SK-N-SH (cell line): Measurements from ENCODE around the gene ADGRA1. TPM values are rescaled to one million over a fixed set of nuclear protein-coding genes. Genes with fewer than 3 reads are reported as not detected.

Experiments used
- CTCF ChIA-PET: fragments of 300-600, 350-600 bp; formaldehyde crosslinking; extraction: SDS; loops from one replicate; lab custom pipeline; 2021; lab: Yijun Ruan, JAX
- POLR2A ChIA-PET: fragments of 350-600 bp; sonication (Branson Sonifier 250); formaldehyde crosslinking; extraction: SDS; loops from one replicate; lab custom pipeline; 2020; ENCODE audit warnings: antibody characterized with exemption, inconsistent platforms; lab: Yijun Ruan, JAX
- DNase-seq: peaks from one replicate; pipeline ENCODE4 v3.0.0; 2012
- H2AFZ ChIP-seq: fragments of 200-600 bp; sonication (generic); 2 replicates; pipeline ENCODE4 v1.8.1; 2016; ENCODE audit warnings: antibody characterized with exemption, mild to moderate bottlenecking, low read depth
- H3F3A ChIP-seq: fragments of 200-600 bp; sonication (generic); replicated peaks from 2 replicates; pipeline ENCODE3; 2016; ENCODE audit warnings: antibody characterized with exemption, mild to moderate bottlenecking; ENCODE audit not compliant: insufficient read depth
- H3K27ac ChIP-seq, 2 experiments: fragments of 200-500 bp in 1 of 2; fragments of 200-600 bp in 1 of 2; sonication (Bioruptor generic) in 1 of 2; sonication (generic), shearing (Covaris generic) in 1 of 2; 2 replicates each; pipeline versions ENCODE4 v1.5.1 to v1.6.1; 2014 to 2016; ENCODE audit warnings: low read depth in 2 of 2, inconsistent platforms in 1 of 2, low read length in 1 of 2, mild to moderate bottlenecking in 1 of 2, mixed read lengths in 1 of 2
- H3K27me3 ChIP-seq: fragments of 200-600 bp; sonication (generic), shearing (Covaris generic); 2 replicates; pipeline ENCODE4 v1.6.1; 2016; ENCODE audit warnings: mixed run types; ENCODE audit not compliant: insufficient read depth
- H3K36me3 ChIP-seq, 2 experiments: fragments of 200-500 bp in 1 of 2; fragments of 200-600 bp in 1 of 2; sonication (Bioruptor generic) in 1 of 2; sonication (generic) in 1 of 2; replicated peaks in 1 of 2; 2 replicates each; pipeline versions ENCODE3 to v1.5.1; 2014 to 2016; ENCODE audit warnings: low read length in 1 of 2, mild to moderate bottlenecking in 1 of 2; ENCODE audit not compliant: insufficient read depth in 2 of 2, control insufficient read depth in 1 of 2
- H3K4me1 ChIP-seq, 2 experiments: fragments of 200-500 bp in 1 of 2; fragments of 200-600 bp in 1 of 2; sonication (Bioruptor generic) in 1 of 2; sonication (generic), shearing (Covaris generic) in 1 of 2; 2 replicates each; pipeline versions ENCODE4 v1.5.1 to v1.6.1; 2014 to 2016; ENCODE audit warnings: low read depth in 1 of 2, low read length in 1 of 2, mixed run types in 1 of 2; ENCODE audit not compliant: insufficient read depth in 2 of 2, control insufficient read depth in 1 of 2
- H3K4me2 ChIP-seq: fragments of 200-600 bp; sonication (generic), shearing (Covaris generic); 2 replicates; pipeline ENCODE4 v1.6.1; 2017; ENCODE audit warnings: mixed run types
- H3K4me3 ChIP-seq, 2 experiments: fragments of 200-500 bp in 1 of 2; fragments of 200-600 bp in 1 of 2; sonication (Bioruptor generic) in 1 of 2; sonication (generic), shearing (Covaris generic) in 1 of 2; 2 replicates each; pipeline versions ENCODE4 v1.5.1 to v1.8.1; 2014 to 2016; ENCODE audit warnings: low read depth in 2 of 2, inconsistent platforms in 1 of 2, low read length in 1 of 2, mild to moderate bottlenecking in 1 of 2, mixed read lengths in 1 of 2, moderate library complexity in 1 of 2
- H3K79me2 ChIP-seq: fragments of 200-600 bp; sonication (generic); 2 replicates; pipeline ENCODE4 v1.8.1; 2017; ENCODE audit warnings: mild to moderate bottlenecking; ENCODE audit not compliant: insufficient read depth
- H3K9ac ChIP-seq: fragments of 200-600 bp; sonication (generic); 2 replicates; pipeline ENCODE4 v1.6.1; 2017; ENCODE audit warnings: mixed run types
- H3K9me2 ChIP-seq: fragments of 200-600 bp; sonication (generic); 2 replicates; pipeline ENCODE4 v1.6.1; 2017; ENCODE audit warnings: mixed run types
- H3K9me3 ChIP-seq: fragments of 200-600 bp; sonication (generic); 2 replicates; pipeline ENCODE4 v1.6.1; 2017; ENCODE audit warnings: mixed run types, mild to moderate bottlenecking, moderate library complexity
- H4K20me1 ChIP-seq: fragments of 200-600 bp; sonication (generic); 2 replicates; pipeline ENCODE4 v1.6.1; 2017; ENCODE audit warnings: mild to moderate bottlenecking, mixed run types; ENCODE audit not compliant: insufficient read depth
- EP300 ChIP-seq, 2 experiments: IDR thresholded peaks; 2 replicates each; pipeline versions ENCODE4 v1.4.0 to v1.6.1; 2012; ENCODE audit warnings: borderline replicate concordance in 1 of 2, low read depth in 1 of 2, low read length in 1 of 2
- FOSL2 ChIP-seq: IDR thresholded peaks from 2 replicates; pipeline ENCODE4 v1.4.0; 2012; ENCODE audit warnings: low read depth, mild to moderate bottlenecking, moderate library complexity, borderline replicate concordance
- FOXM1 ChIP-seq: IDR thresholded peaks from 2 replicates; pipeline ENCODE4 v1.4.0; 2012; ENCODE audit warnings: low read depth, mild to moderate bottlenecking
- IRF3 ChIP-seq: fragments of 150-350 bp; IDR thresholded peaks from 2 replicates; pipeline ENCODE4 v1.6.1; 2016; ENCODE audit warnings: mild to moderate bottlenecking, low read depth, low read length
- JUND ChIP-seq: IDR thresholded peaks from 2 replicates; pipeline ENCODE4 v1.4.0; 2012
- MAX ChIP-seq: IDR thresholded peaks from 2 replicates; pipeline ENCODE4 v1.4.0; 2012; ENCODE audit warnings: low read depth
- MEF2A ChIP-seq: IDR thresholded peaks from 2 replicates; pipeline ENCODE4 v1.4.0; 2012; ENCODE audit warnings: low read depth, borderline replicate concordance
- NFIC ChIP-seq: IDR thresholded peaks from 2 replicates; pipeline ENCODE4 v1.4.0; 2012; ENCODE audit warnings: borderline replicate concordance
- NRF1 ChIP-seq: IDR thresholded peaks from 2 replicates; pipeline ENCODE4 v1.6.1; 2012; ENCODE audit warnings: low read depth, mild to moderate bottlenecking, low read length
- POLR2AphosphoS5 ChIP-seq: IDR thresholded peaks from 2 replicates; pipeline ENCODE4 v1.6.1; 2012; ENCODE audit warnings: low read depth, low read length
- RXRA ChIP-seq: IDR thresholded peaks from 2 replicates; pipeline ENCODE4 v1.4.0; 2012; ENCODE audit warnings: low read depth, mild to moderate bottlenecking, borderline replicate concordance
- SIN3A ChIP-seq: IDR thresholded peaks from 2 replicates; pipeline ENCODE4 v1.6.1; 2012; ENCODE audit warnings: low read depth, mild to moderate bottlenecking, low read length, moderate library complexity, borderline replicate concordance
- TCF12 ChIP-seq: IDR thresholded peaks from 2 replicates; pipeline ENCODE4 v1.4.0; 2012
- USF2 ChIP-seq: fragments of 150-350 bp; IDR thresholded peaks from 2 replicates; pipeline ENCODE4 v1.6.1; 2017; ENCODE audit warnings: antibody characterized with exemption, low read length, low read depth, borderline replicate concordance
- WGBS: methylation state at CpG from one replicate; pipeline ENCODE4 v1.1.6; 2017; ENCODE audit warnings: low lambda C conversion rate; 5-methylcytosine and 5-hydroxymethylcytosine counted together
- polyA plus RNA-seq, 3 experiments: library from polyadenylated mRNA; depleted of rRNA; stranded (reverse); fragments of >200 nt; gene quantifications; 2 replicates each; pipeline ENCODE4 v1.2.3, GENCODE V29; 2012
- TF ChIP-seq, protein P1 (sequence below): fragments of 200-600 bp; sonication (generic); IDR thresholded peaks from 2 replicates; pipeline ENCODE4 v1.6.1; 2017; ENCODE audit warnings: antibody characterized with exemption, mild to moderate bottlenecking, moderate library complexity
- TF ChIP-seq, protein P2 (sequence below): IDR thresholded peaks from 2 replicates; pipeline ENCODE4 v1.6.1; 2012; ENCODE audit warnings: mild to moderate bottlenecking, low read depth, low read length, moderate library complexity
- TF ChIP-seq, protein P3 (sequence below): IDR thresholded peaks from 2 replicates; pipeline ENCODE4; 2012

ADGRA1 gene
- polyA plus RNA-seq, 1 of the 3 experiments (the other 2 are of a cell fraction): not detected

DNA sequence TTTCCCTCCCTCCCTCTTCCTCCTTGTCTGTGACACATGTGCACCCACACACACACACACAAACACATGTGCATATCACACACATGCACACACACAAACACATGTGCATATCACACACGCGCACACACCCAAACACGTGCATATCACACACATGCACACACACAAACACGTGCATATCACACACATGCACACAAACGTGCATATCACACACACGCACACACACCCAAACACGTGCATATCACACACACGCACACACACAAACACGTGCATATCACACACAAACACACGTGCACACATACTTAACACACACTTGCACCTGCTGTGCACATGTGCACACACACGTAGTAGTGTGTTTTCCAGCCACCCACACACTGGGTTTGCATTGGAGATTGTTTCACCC, 42.9 kb downstream of the ADGRA1 start:
- Histone ChIP-seq H3K27me3 (no peaks in the 10 kb centered on the region), H3K9me2 (no peaks in the 10 kb centered on the region), H3K4me3 (no peak overlapping the region), H3K9me3 (no peaks in the 10 kb centered on the region), H3K4me2 (no peak overlapping the region), H3F3A (no peaks in the 10 kb centered on the region), H3K79me2 (no peaks in the 10 kb centered on the region), H2AFZ (no peak overlapping the region), H3K4me1 (no peaks in the 10 kb centered on the region), H3K27ac (no peak overlapping the region), H3K36me3 (no peaks in the 10 kb centered on the region), H4K20me1 (no peaks in the 10 kb centered on the region), H3K9ac (no peak overlapping the region)
- POLR2A ChIA-PET: no interaction called here
- CTCF ChIA-PET: no interaction called here
- WGBS: 33% methylated on average over 11 of the region's 11 CpGs
- DNase-seq: no peak
- TF ChIP-seq FOXM1 (no peak), MEF2A (no peak), POLR2AphosphoS5 (no peak), NRF1 (no peak), FOSL2 (no peak), EP300 (IDR thresholded peaks at IDR 0.05; ENCODE audit: borderline replicate concordance in 1 of 2, low read depth in 1 of 2, low read length in 1 of 2) (no peak)
- TF ChIP-seq, protein P1, sequence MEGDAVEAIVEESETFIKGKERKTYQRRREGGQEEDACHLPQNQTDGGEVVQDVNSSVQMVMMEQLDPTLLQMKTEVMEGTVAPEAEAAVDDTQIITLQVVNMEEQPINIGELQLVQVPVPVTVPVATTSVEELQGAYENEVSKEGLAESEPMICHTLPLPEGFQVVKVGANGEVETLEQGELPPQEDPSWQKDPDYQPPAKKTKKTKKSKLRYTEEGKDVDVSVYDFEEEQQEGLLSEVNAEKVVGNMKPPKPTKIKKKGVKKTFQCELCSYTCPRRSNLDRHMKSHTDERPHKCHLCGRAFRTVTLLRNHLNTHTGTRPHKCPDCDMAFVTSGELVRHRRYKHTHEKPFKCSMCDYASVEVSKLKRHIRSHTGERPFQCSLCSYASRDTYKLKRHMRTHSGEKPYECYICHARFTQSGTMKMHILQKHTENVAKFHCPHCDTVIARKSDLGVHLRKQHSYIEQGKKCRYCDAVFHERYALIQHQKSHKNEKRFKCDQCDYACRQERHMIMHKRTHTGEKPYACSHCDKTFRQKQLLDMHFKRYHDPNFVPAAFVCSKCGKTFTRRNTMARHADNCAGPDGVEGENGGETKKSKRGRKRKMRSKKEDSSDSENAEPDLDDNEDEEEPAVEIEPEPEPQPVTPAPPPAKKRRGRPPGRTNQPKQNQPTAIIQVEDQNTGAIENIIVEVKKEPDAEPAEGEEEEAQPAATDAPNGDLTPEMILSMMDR: no peak

GRCh38 chr10:133131053-133131452, 43.3 kb downstream of the ADGRA1 start:
- no peaks in the 10 kb centered on the region for H3K27me3 ChIP-seq
- H2AFZ ChIP-seq: no peak overlapping the region
- WGBS: 49% methylated on average over 11 of the region's 18 CpGs
- H3K4me3 ChIP-seq: no peak overlapping the region
- no peaks in the 10 kb centered on the region for H4K20me1 ChIP-seq
- H3K4me2 ChIP-seq: no peak overlapping the region
- CTCF ChIA-PET: interaction anchor here (0.7 kb wide), 1 partner anchor 13 kb away, joined by 4 read pairs; no protein-coding TSS in a partner anchor
- no peaks in the 10 kb centered on the region for H3K9me3 ChIP-seq
- H3K27ac ChIP-seq: no peak overlapping the region
- no peaks in the 10 kb centered on the region for H3K79me2 ChIP-seq
- no peaks in the 10 kb centered on the region for H3F3A ChIP-seq
- no peaks in the 10 kb centered on the region for H3K36me3 ChIP-seq
- POLR2A ChIA-PET: no interaction called here
- no peak for DNase-seq
- no peak overlapping the region for H3K9ac ChIP-seq
- H3K9me2 ChIP-seq: no peaks in the 10 kb centered on the region
- no peaks in the 10 kb centered on the region for H3K4me1 ChIP-seq
- TF ChIP-seq NFIC (no peak), SIN3A (no peak), TCF12 (no peak), IRF3 (no peak), EP300 (IDR thresholded peaks at IDR 0.05; ENCODE audit: borderline replicate concordance in 1 of 2, low read depth in 1 of 2, low read length in 1 of 2) (no peak), FOXM1 (no peak), JUND (no peak), RXRA (no peak), USF2 (no peak), MAX (no peak)
- TF ChIP-seq, protein P2, sequence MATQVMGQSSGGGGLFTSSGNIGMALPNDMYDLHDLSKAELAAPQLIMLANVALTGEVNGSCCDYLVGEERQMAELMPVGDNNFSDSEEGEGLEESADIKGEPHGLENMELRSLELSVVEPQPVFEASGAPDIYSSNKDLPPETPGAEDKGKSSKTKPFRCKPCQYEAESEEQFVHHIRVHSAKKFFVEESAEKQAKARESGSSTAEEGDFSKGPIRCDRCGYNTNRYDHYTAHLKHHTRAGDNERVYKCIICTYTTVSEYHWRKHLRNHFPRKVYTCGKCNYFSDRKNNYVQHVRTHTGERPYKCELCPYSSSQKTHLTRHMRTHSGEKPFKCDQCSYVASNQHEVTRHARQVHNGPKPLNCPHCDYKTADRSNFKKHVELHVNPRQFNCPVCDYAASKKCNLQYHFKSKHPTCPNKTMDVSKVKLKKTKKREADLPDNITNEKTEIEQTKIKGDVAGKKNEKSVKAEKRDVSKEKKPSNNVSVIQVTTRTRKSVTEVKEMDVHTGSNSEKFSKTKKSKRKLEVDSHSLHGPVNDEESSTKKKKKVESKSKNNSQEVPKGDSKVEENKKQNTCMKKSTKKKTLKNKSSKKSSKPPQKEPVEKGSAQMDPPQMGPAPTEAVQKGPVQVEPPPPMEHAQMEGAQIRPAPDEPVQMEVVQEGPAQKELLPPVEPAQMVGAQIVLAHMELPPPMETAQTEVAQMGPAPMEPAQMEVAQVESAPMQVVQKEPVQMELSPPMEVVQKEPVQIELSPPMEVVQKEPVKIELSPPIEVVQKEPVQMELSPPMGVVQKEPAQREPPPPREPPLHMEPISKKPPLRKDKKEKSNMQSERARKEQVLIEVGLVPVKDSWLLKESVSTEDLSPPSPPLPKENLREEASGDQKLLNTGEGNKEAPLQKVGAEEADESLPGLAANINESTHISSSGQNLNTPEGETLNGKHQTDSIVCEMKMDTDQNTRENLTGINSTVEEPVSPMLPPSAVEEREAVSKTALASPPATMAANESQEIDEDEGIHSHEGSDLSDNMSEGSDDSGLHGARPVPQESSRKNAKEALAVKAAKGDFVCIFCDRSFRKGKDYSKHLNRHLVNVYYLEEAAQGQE: no peak
- TF ChIP-seq, protein P3, sequence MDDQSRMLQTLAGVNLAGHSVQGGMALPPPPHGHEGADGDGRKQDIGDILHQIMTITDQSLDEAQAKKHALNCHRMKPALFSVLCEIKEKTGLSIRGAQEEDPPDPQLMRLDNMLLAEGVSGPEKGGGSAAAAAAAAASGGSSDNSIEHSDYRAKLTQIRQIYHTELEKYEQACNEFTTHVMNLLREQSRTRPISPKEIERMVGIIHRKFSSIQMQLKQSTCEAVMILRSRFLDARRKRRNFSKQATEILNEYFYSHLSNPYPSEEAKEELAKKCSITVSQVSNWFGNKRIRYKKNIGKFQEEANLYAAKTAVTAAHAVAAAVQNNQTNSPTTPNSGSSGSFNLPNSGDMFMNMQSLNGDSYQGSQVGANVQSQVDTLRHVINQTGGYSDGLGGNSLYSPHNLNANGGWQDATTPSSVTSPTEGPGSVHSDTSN: no peak
